ENCODE measurements around the gene MOB3A. TPM values are rescaled to one million over a fixed set of nuclear protein-coding genes. Genes with fewer than 3 reads are reported as not detected.

MOB3A gene
- total and polyA plus RNA-seq, 9 of the 15 experiments (the other 6 are each of a cell fraction or from before 2014, with no cell fraction given), result 1.1 to 24.1 (median 6.0) TPM

DNA sequence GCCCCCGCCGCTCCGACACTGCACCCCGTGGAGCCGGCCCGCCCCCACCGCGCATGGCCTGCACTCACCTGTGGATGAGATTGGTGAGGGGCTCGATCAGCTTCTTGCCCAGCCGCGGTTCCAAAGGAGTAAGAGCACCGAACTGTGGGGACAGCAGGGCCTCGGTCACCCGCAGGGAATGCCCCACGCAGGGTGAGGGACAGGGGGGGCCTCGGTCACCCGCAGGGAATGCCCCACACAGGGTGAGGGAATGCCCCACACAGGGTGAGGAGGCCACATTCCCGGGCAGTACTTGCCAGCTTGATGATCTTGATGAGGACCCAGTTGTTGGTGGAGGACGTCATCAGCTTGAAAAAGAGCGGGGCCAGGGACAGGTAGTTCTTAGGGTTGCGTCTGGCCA is 32.9 kb upstream of the MOB3A start:
- in situ Hi-C loops (cut with MboI), result no loop called here
- intact Hi-C loops (cut with micrococcal nuclease), result no loop called here
- CTCF ChIA-PET (ENCODE audit: low intra/inter-chr PET ratio), result no interaction called here
- no peak overlapping the region for H3K27ac ChIP-seq (ENCODE audit: extremely low read depth, low read depth, low read length)
- H2AFZ ChIP-seq (ENCODE audit: low read depth, low read length), result no peak overlapping the region
- POLR2A ChIA-PET, result interaction anchor here (0.8 to 1.1 kb wide), 2 partner anchors 13 to 36 kb away, joined by 3 read pairs; no protein-coding TSS in a partner anchor
- H3K9me3 ChIP-seq (replicated peaks; ENCODE audit: control insufficient read depth, insufficient read depth, low read depth, low read length), result no peaks in the 10 kb centered on the region
- no peak overlapping the region for H3K4me3 ChIP-seq
- H3K9ac ChIP-seq (ENCODE audit: insufficient read depth in 1 of 2, low read depth in 2 of 2, low read length in 2 of 2), result no peak overlapping the region; a peak in 1 of 4 replicates
- H3K27me3 ChIP-seq (ENCODE audit: control insufficient read depth in 2 of 2, insufficient read depth in 2 of 2, low read length in 2 of 2), result no peaks in the 10 kb centered on the region
- no peaks in the 10 kb centered on the region for H3K9me1 ChIP-seq (ENCODE audit: control insufficient read depth, insufficient read depth, low read length)
- no peak for ATAC-seq
- BruUV-seq (replicated peaks), result no TSS peak
- WGBS (ENCODE audit: insufficient coverage, low coverage, missing lambda C conversion rate), result 93% methylated on average over 15 of the region's 21 CpGs
- H4K20me1 ChIP-seq (replicated peaks; ENCODE audit: control insufficient read depth, insufficient read depth, low read length), result no peaks in the 10 kb centered on the region; the same call in 1 of the 2 replicates
- FAIRE-seq, result no peak
- H3K4me1 ChIP-seq (replicated peaks in 1 of 2; ENCODE audit: control insufficient read depth in 2 of 2, insufficient read depth in 2 of 2, low read length in 2 of 2), result peaks cover 0 to 11% of the 10 kb centered on the region in 2 experiments; a peak in 1 of 5 replicates
- H3K36me3 ChIP-seq (ENCODE audit: control insufficient read depth, insufficient read depth, low read length), result peaks cover 85% of the 10 kb centered on the region; the same call in 2 of the 3 replicates
- no peak for DNase-seq (ENCODE audit: extremely low read depth in 1 of 4, low spot score in 3 of 4)
- no peak overlapping the region for H3K4me2 ChIP-seq (ENCODE audit: insufficient read depth, low read length)
- H3K79me2 ChIP-seq (ENCODE audit: control insufficient read depth, insufficient read depth, low read length), result no peaks in the 10 kb centered on the region; the same call in 1 of the 3 replicates
- TF ChIP-seq, protein P1, sequence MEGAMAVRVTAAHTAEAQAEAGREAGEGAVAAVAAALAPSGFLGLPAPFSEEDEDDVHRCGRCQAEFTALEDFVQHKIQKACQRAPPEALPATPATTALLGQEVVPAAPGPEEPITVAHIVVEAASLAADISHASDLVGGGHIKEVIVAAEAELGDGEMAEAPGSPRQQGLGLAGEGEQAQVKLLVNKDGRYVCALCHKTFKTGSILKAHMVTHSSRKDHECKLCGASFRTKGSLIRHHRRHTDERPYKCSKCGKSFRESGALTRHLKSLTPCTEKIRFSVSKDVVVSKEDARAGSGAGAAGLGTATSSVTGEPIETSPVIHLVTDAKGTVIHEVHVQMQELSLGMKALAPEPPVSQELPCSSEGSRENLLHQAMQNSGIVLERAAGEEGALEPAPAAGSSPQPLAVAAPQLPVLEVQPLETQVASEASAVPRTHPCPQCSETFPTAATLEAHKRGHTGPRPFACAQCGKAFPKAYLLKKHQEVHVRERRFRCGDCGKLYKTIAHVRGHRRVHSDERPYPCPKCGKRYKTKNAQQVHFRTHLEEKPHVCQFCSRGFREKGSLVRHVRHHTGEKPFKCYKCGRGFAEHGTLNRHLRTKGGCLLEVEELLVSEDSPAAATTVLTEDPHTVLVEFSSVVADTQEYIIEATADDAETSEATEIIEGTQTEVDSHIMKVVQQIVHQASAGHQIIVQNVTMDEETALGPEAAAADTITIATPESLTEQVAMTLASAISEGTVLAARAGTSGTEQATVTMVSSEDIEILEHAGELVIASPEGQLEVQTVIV (CRISPR knock-in tag; IDR thresholded peaks at IDR 0.05; ENCODE audit: borderline replicate concordance), result no peak
- TF ChIP-seq MIER1 (IDR thresholded peaks at IDR 0.05; ENCODE audit: low read depth) (no peak), ATF3 (IDR thresholded peaks at IDR 0.05) (no peak), ATF3 (CRISPR knock-in tag; conservative IDR thresholded peaks at IDR 0.05) (no peak), ZNF224 (CRISPR knock-in tag; IDR thresholded peaks at IDR 0.05) (no peak)
- TF ChIP-seq, protein P2, sequence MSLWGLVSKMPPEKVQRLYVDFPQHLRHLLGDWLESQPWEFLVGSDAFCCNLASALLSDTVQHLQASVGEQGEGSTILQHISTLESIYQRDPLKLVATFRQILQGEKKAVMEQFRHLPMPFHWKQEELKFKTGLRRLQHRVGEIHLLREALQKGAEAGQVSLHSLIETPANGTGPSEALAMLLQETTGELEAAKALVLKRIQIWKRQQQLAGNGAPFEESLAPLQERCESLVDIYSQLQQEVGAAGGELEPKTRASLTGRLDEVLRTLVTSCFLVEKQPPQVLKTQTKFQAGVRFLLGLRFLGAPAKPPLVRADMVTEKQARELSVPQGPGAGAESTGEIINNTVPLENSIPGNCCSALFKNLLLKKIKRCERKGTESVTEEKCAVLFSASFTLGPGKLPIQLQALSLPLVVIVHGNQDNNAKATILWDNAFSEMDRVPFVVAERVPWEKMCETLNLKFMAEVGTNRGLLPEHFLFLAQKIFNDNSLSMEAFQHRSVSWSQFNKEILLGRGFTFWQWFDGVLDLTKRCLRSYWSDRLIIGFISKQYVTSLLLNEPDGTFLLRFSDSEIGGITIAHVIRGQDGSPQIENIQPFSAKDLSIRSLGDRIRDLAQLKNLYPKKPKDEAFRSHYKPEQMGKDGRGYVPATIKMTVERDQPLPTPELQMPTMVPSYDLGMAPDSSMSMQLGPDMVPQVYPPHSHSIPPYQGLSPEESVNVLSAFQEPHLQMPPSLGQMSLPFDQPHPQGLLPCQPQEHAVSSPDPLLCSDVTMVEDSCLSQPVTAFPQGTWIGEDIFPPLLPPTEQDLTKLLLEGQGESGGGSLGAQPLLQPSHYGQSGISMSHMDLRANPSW (CRISPR knock-in tag; IDR thresholded peaks at IDR 0.05), result no peak

All from K562 (cell line).